SU-DHL-6 (cell line): Measurements from ENCODE around the gene ANO10.

Experiments used
- H2AFZ ChIP-seq: fragments of 200-600 bp; sonication (generic); 2 replicates; pipeline ENCODE4 v1.6.1; 2014; ENCODE audit warnings: low read depth, mild to moderate bottlenecking, moderate library complexity, mixed read lengths, antibody characterized with exemption, low read length; ENCODE audit not compliant: severe bottlenecking
- H3F3A ChIP-seq: fragments of 200-600 bp; shearing (Covaris generic); 2 replicates; pipeline ENCODE4 v1.6.0; 2016; ENCODE audit warnings: antibody characterized with exemption, mild to moderate bottlenecking; ENCODE audit not compliant: insufficient read depth
- H3K27ac ChIP-seq: fragments of 200-600 bp; sonication (generic); 2 replicates; pipeline ENCODE4 v1.5.1; 2016; ENCODE audit warnings: low read depth, mild to moderate bottlenecking, low read length, moderate library complexity, mixed read lengths
- H3K27me3 ChIP-seq: fragments of 200-600 bp; sonication (generic), shearing (Covaris generic); 2 replicates; pipeline ENCODE4 v1.6.0; 2014; ENCODE audit warnings: mild to moderate bottlenecking, low read length
- H3K36me3 ChIP-seq: fragments of 200-600 bp; sonication (generic); 2 replicates; pipeline ENCODE4 v1.6.1; 2014; ENCODE audit warnings: mild to moderate bottlenecking, low read length, mixed read lengths
- H3K4me2 ChIP-seq: fragments of 300-600, 200-600 bp; shearing (Covaris generic), sonication (generic); 2 replicates; pipeline ENCODE4 v1.6.0; 2014; ENCODE audit warnings: low read length, low read depth, mild to moderate bottlenecking; ENCODE audit not compliant: poor library complexity, severe bottlenecking
- H3K4me3 ChIP-seq: fragments of 200-600 bp; sonication (generic); 2 replicates; pipeline ENCODE4 v1.5.1; 2014; ENCODE audit warnings: antibody characterized with exemption, low read length, mild to moderate bottlenecking, mixed read lengths; ENCODE audit not compliant: insufficient read depth, poor library complexity, severe bottlenecking
- H3K79me2 ChIP-seq: fragments of 200-600 bp; sonication (generic); 2 replicates; pipeline ENCODE4 v1.6.1; 2014; ENCODE audit warnings: mild to moderate bottlenecking, low read length, moderate library complexity; ENCODE audit not compliant: insufficient read depth
- H3K9ac ChIP-seq: fragments of 200-600 bp; sonication (generic); 2 replicates; pipeline ENCODE4 v1.7.0; 2014; ENCODE audit warnings: mild to moderate bottlenecking, low read length
- H3K9me2 ChIP-seq: fragments of 200-600 bp; sonication (generic); replicated peaks from 2 replicates; pipeline ENCODE4 v1.6.1; 2014; ENCODE audit warnings: low read length; ENCODE audit not compliant: insufficient read depth
- H3K9me3 ChIP-seq: fragments of 200-600 bp; sonication (generic); 2 replicates; pipeline ENCODE4 v1.6.1; 2014; ENCODE audit warnings: low read length, mixed read lengths; ENCODE audit not compliant: insufficient read depth
- H4K20me1 ChIP-seq: fragments of 200-600 bp; sonication (generic); 2 replicates; pipeline ENCODE4 v1.6.1; 2014; ENCODE audit warnings: low read depth, mild to moderate bottlenecking, antibody characterized with exemption, low read length, moderate library complexity, mixed read lengths
- CTCF ChIP-seq: fragments of 200-600 bp; sonication (generic); IDR thresholded peaks from one replicate; pipeline ENCODE4 v1.5.1; 2017; ENCODE audit warnings: antibody characterized with exemption, mild to moderate bottlenecking, low read length, moderate library complexity; ENCODE audit not compliant: insufficient read depth, poor library complexity, severe bottlenecking
- EZH2phosphoT487 ChIP-seq: fragments of 200-600 bp; sonication (generic), shearing (Covaris generic); conservative IDR thresholded peaks from 2 replicates; pipeline ENCODE4 v1.6.1; 2018; ENCODE audit warnings: mild to moderate bottlenecking, antibody characterized with exemption, low read length, moderate library complexity, mixed read lengths

ANO10 gene

GRCh38 chr3:43448098-43448497 lies 173.7 kb downstream of the ANO10 start:
- Histone ChIP-seq H3K9me3 (no peaks in the 10 kb centered on the region), H3K27me3 (no peaks in the 10 kb centered on the region), H2AFZ (no peak overlapping the region), H3K4me2 (no peak overlapping the region), H3K27ac (no peak overlapping the region), H3K36me3 (no peaks in the 10 kb centered on the region), H4K20me1 (no peaks in the 10 kb centered on the region), H3K79me2 (no peaks in the 10 kb centered on the region), H3F3A (no peaks in the 10 kb centered on the region), H3K9me2 (no peaks in the 10 kb centered on the region), H3K9ac (no peak overlapping the region), H3K4me3 (no peak overlapping the region)
- TF ChIP-seq CTCF (no peak), EZH2phosphoT487 (no peak)

- Histone ChIP-seq H3K9me2 (no peaks in the 10 kb centered on the region), H3K9ac (no peak overlapping the region), H3K27ac (no peak overlapping the region), H3K27me3 (no peaks in the 10 kb centered on the region), H3K9me3 (no peaks in the 10 kb centered on the region), H3K79me2 (no peaks in the 10 kb centered on the region), H3F3A (no peaks in the 10 kb centered on the region), H4K20me1 (no peaks in the 10 kb centered on the region), H3K36me3 (no peaks in the 10 kb centered on the region), H2AFZ (no peak overlapping the region), H3K4me2 (no peak overlapping the region), H3K4me3 (no peak overlapping the region)
- TF ChIP-seq EZH2phosphoT487, result no peak
- no peak for TF ChIP-seq CTCF
Measured at GRCh38 chr3:43445820-43446219, 176.0 kb downstream of the ANO10 start.

GRCh38 chr3:43442872-43443395 lies 178.9 kb downstream of the ANO10 start:
- no peaks in the 10 kb centered on the region for H4K20me1 ChIP-seq
- no peak for TF ChIP-seq CTCF
- no peak for TF ChIP-seq EZH2phosphoT487
- no peak overlapping the region for H3K4me3 ChIP-seq
- no peaks in the 10 kb centered on the region for H3K36me3 ChIP-seq
- H3K27ac ChIP-seq, result no peak overlapping the region
- H2AFZ ChIP-seq, result no peak overlapping the region
- no peaks in the 10 kb centered on the region for H3K79me2 ChIP-seq
- H3K27me3 ChIP-seq, result no peaks in the 10 kb centered on the region
- H3K9ac ChIP-seq, result no peak overlapping the region
- H3K4me2 ChIP-seq, result no peak overlapping the region
- no peaks in the 10 kb centered on the region for H3K9me3 ChIP-seq
- no peaks in the 10 kb centered on the region for H3K9me2 ChIP-seq
- no peaks in the 10 kb centered on the region for H3F3A ChIP-seq
